Measurements from ENCODE around the gene ISM2. TPM values are rescaled to one million over a fixed set of nuclear protein-coding genes. Genes with fewer than 3 reads are reported as not detected.
A peak's percentile ranks its signal among the peaks of the same experiment; 100 is the strongest.

ISM2 gene
- total RNA-seq, 1 experiment from 2014 or later, result not detected

DNA sequence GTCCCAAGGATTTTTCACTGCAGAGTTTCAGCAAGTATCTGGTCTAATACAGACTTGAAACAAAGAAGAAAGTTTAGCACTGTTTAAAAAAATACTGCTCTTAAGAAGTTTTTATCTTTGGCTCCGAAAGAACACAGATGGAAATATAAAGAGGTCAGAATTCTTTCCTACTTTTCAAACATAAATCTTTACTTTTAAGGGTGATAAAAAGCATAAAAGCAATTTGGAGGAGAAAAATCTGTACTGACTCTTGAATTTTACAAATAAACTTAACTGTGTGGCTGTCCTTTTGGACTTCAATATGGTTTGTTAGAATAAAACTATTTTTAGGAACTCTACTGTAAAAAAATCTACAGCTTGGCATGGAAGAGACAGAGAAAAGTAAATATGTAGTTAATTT lies 27.6 kb upstream of the ISM2 start:
- DNase-seq (ENCODE audit: low read depth in 1 of 2, low spot score in 2 of 2), result no peak

GRCh38 chr14:77524536-77524935 lies 25.9 kb upstream of the ISM2 start:
- no peaks in the 10 kb centered on the region for H3K4me1 ChIP-seq (replicated peaks)
- H3K27me3 ChIP-seq (replicated peaks), result no peaks in the 10 kb centered on the region
- H3K4me3 ChIP-seq, result no peak overlapping the region
- no peak for DNase-seq (ENCODE audit: low read depth in 1 of 2, low spot score in 2 of 2)
- H3K9me3 ChIP-seq (replicated peaks), result no peaks in the 10 kb centered on the region
- no peak overlapping the region for H3K27ac ChIP-seq
- H3K36me3 ChIP-seq, result peaks cover 16% of the 10 kb centered on the region

More for the DNA sequence above, 27.6 kb upstream of the ISM2 start:
- no peaks in the 10 kb centered on the region for H3K27me3 ChIP-seq (replicated peaks)
- H3K9me3 ChIP-seq (replicated peaks), result no peaks in the 10 kb centered on the region
- no peak overlapping the region for H3K4me3 ChIP-seq
- no peaks in the 10 kb centered on the region for H3K4me1 ChIP-seq (replicated peaks)
- H3K36me3 ChIP-seq, result peaks cover 2% of the 10 kb centered on the region
- no peak overlapping the region for H3K27ac ChIP-seq

DNA sequence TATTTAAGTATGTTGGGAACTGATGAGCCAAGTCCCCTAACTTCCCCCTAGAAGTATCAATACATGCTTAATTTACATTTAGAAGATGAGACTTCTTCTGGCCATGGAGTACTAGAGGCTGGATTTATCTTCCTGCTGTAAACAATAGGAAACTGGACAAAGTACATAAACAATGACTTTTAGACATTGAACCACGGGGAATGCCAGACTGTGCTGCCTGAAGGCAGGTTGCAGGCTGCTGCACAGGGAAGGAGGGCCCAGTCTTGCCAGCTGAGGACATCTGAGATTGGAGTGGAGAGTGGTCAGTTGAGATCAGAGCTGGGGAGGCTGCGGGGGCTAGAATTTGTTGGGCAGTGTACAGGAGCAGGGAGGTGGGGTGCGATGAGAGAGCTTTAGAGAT lies 24.5 kb upstream of the ISM2 start:
- Histone ChIP-seq H3K4me1 (replicated peaks) (no peaks in the 10 kb centered on the region), H3K27me3 (replicated peaks) (no peaks in the 10 kb centered on the region), H3K27ac (no peak overlapping the region), H3K36me3 (peaks cover 18% of the 10 kb centered on the region), H3K4me3 (no peak overlapping the region), H3K9me3 (replicated peaks) (no peaks in the 10 kb centered on the region)
- no peak for DNase-seq (ENCODE audit: low read depth in 1 of 2, low spot score in 2 of 2)

DNA sequence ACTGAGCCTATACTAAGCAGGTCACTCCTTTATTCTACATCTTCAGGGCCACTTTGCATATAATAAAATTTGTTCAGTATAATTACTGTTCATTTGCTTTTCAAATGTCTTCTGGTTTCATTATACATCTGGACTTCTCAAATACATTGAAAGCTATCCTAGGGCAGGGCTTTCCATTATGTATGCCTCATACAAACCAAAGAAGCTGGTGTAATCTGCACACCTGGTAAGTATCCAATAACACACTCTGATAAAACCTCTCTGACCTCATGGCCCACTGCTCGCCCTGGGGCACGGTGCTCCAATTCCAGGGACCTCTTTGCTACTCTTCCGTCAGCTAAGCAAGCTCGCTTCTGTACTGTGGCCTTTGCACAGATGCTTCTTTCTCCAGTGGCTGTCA lies 21.9 kb upstream of the ISM2 start:
- no peaks in the 10 kb centered on the region for H3K27me3 ChIP-seq (replicated peaks)
- no peaks in the 10 kb centered on the region for H3K9me3 ChIP-seq (replicated peaks)
- H3K27ac ChIP-seq, result no peak overlapping the region
- no peak overlapping the region for H3K4me3 ChIP-seq
- peaks cover 22% of the 10 kb centered on the region for H3K36me3 ChIP-seq
- H3K4me1 ChIP-seq (replicated peaks), result no peaks in the 10 kb centered on the region
- DNase-seq (ENCODE audit: low read depth in 1 of 2, low spot score in 2 of 2), result no peak

DNA sequence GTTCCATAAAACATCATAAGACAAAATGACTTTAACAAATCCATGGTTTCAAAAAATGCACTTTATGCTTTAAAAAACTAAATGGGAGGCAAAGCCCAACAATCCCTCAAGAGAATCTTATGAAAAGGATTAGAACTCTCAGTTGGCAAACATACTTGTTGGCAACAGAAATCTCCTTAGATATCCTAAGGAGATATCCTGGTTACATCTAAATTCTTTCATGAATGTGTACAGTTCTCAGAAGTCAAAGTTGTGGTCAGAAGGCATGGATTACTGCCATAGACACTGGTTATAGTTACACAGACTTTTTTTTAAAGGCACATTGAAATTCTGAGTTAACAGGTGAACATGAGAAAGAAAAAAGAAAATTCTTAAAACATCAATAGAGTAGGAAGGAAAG lies 17.5 kb upstream of the ISM2 start:
- no peak for DNase-seq (ENCODE audit: low read depth in 1 of 2, low spot score in 2 of 2)
- Histone ChIP-seq H3K4me1 (replicated peaks) (no peaks in the 10 kb centered on the region), H3K9me3 (replicated peaks) (no peaks in the 10 kb centered on the region), H3K36me3 (peaks cover 35% of the 10 kb centered on the region), H3K4me3 (no peak overlapping the region), H3K27ac (no peak overlapping the region), H3K27me3 (replicated peaks) (no peaks in the 10 kb centered on the region)

DNA sequence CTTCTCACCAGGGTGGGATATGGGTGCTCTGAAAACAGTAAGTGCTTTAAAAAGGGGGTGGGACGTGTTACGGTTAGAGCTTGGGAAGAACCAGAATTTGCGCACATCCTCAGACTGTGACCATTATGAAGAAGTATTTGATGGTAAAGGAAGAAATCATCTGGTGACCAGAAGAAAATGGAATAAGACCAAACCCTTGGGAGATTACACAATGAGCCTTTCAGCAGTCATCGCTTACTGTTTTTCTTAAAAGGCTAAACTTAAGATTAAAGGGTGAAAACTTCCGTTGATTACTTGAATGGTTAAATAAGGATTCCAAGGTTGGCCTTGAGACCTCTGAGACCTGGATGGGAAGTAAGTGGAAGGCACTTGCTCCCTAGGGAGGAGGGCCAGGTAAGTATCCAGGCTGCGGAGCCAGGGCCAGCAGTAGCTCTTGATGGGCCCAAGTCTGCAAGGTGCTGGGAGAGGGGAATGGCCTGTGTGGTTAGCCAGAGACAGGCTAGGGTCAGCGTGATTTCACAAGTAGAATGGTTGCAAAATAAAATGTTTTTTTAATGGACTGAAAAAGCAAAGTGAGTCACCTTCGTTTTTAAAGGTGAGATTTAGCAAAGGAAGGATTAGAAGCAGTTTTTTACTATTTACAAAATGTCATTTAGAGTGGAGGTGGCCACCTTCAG lies 13.0 kb upstream of the ISM2 start:
- H3K27ac ChIP-seq, result no peak overlapping the region
- no peaks in the 10 kb centered on the region for H3K4me1 ChIP-seq (replicated peaks)
- no peaks in the 10 kb centered on the region for H3K9me3 ChIP-seq (replicated peaks)
- H3K4me3 ChIP-seq, result no peak overlapping the region
- peaks cover 25% of the 10 kb centered on the region for H3K36me3 ChIP-seq
- no peak for DNase-seq (ENCODE audit: low read depth in 1 of 2, low spot score in 2 of 2)
- H3K27me3 ChIP-seq (replicated peaks), result no peaks in the 10 kb centered on the region

- no peaks in the 10 kb centered on the region for H3K27me3 ChIP-seq (replicated peaks)
- DNase-seq (ENCODE audit: low read depth in 1 of 2, low spot score in 2 of 2), result no peak
- H3K36me3 ChIP-seq, result peaks cover 19% of the 10 kb centered on the region
- H3K27ac ChIP-seq, result no peak overlapping the region
- no peaks in the 10 kb centered on the region for H3K9me3 ChIP-seq (replicated peaks)
- H3K4me1 ChIP-seq (replicated peaks), result no peaks in the 10 kb centered on the region
- no peak overlapping the region for H3K4me3 ChIP-seq
Observed at GRCh38 chr14:77509366-77509765, 10.8 kb upstream of the ISM2 start.

DNA sequence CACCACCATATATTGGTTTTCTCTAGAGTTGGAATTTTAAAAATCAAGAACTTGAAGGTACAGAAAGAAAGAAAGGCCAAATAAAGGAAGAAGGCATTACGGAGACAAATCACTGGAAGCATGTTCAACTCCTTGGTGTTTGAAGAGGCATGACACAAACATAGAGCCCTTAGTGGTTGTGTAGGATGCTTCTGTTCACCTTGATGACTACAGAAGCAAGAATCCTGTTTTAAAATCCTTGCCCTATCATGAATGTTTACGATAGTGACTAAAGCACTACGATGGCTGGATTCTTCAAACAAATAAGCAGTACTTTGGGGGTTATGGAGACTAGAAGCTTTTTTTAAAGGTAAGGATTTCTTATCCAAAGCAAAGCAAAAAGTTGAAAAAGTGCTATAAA lies 10.3 kb upstream of the ISM2 start:
- H3K4me3 ChIP-seq, result no peak overlapping the region
- DNase-seq (ENCODE audit: low read depth in 1 of 2, low spot score in 2 of 2), result no peak
- no peaks in the 10 kb centered on the region for H3K4me1 ChIP-seq (replicated peaks)
- H3K27ac ChIP-seq, result no peak overlapping the region
- no peaks in the 10 kb centered on the region for H3K9me3 ChIP-seq (replicated peaks)
- H3K27me3 ChIP-seq (replicated peaks), result no peaks in the 10 kb centered on the region
- H3K36me3 ChIP-seq, result peaks cover 19% of the 10 kb centered on the region

DNA sequence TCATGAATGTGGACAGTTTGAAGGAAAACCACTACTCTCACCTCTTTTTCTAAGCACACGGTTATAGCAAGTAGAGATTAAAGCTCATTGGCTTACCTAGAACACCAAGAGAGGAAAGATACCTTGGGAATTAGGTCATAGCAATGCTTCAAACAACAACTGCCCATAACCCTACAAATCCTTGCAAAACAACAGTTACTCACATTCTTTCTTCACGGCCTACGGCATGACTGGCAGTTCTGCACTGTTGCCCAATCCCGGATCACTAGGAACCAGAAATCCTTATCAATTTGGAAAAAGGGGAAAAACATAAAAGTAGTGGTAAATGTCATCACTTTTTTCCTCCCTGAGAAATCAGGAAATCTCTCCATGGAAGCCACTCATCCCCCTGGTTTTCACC lies 9.6 kb upstream of the ISM2 start:
- no peaks in the 10 kb centered on the region for H3K27me3 ChIP-seq (replicated peaks)
- no peak overlapping the region for H3K27ac ChIP-seq
- H3K36me3 ChIP-seq, result peaks cover 19% of the 10 kb centered on the region
- H3K4me1 ChIP-seq (replicated peaks), result no peaks in the 10 kb centered on the region
- no peak for DNase-seq (ENCODE audit: low read depth in 1 of 2, low spot score in 2 of 2)
- H3K4me3 ChIP-seq, result no peak overlapping the region
- no peaks in the 10 kb centered on the region for H3K9me3 ChIP-seq (replicated peaks)

DNA sequence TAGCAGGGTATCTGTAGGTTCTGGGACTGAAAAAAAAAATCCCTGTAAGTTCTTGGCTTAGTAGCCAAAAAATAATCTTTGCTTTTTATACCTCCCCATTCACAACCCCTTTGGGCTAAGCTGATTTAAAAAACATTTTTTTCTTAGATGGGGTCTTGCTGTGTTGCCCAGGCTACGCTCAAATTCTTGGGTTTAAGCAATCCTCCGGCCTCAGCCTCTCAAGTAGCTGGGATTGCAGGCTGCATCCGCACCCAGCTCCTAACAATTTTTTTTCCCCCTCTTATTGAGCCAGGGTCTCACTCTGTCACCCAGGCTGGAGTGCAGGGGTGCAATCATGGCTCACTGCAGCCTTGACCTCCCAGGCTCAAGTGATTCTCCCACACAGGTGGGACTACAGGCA lies 9.1 kb upstream of the ISM2 start:
- no peak overlapping the region for H3K27ac ChIP-seq

GRCh38 chr14:77505031-77505430 lies 6.4 kb upstream of the ISM2 start:
- Histone ChIP-seq H3K27me3 (replicated peaks) (peaks cover 2% of the 10 kb centered on the region; the same call in 1 of the 2 replicates), H3K36me3 (peaks cover 6% of the 10 kb centered on the region; the same call in 1 of the 2 replicates), H3K4me3 (no peak overlapping the region), H3K4me1 (replicated peaks) (no peaks in the 10 kb centered on the region), H3K27ac (no peak overlapping the region), H3K9me3 (replicated peaks) (no peaks in the 10 kb centered on the region)
- DNase-seq (ENCODE audit: low read depth in 1 of 2, low spot score in 2 of 2), result no peak

More for the DNA sequence above, 9.1 kb upstream of the ISM2 start:
- Histone ChIP-seq H3K4me3 (no peak overlapping the region), H3K4me1 (replicated peaks) (no peaks in the 10 kb centered on the region), H3K9me3 (replicated peaks) (no peaks in the 10 kb centered on the region), H3K36me3 (peaks cover 19% of the 10 kb centered on the region), H3K27me3 (replicated peaks) (no peaks in the 10 kb centered on the region)
- DNase-seq (ENCODE audit: low read depth in 1 of 2, low spot score in 2 of 2), result no peak

- H3K4me3 ChIP-seq, result no peak overlapping the region
- peaks cover under 1% of the 10 kb centered on the region; the same call in 1 of the 2 replicates for H3K36me3 ChIP-seq
- H3K9me3 ChIP-seq (replicated peaks), result no peaks in the 10 kb centered on the region
- no peak for DNase-seq (ENCODE audit: low read depth in 1 of 2, low spot score in 2 of 2)
- H3K27me3 ChIP-seq (replicated peaks), result peaks cover 21% of the 10 kb centered on the region
- H3K4me1 ChIP-seq (replicated peaks), result peaks cover 9% of the 10 kb centered on the region
- H3K27ac ChIP-seq, result no peak overlapping the region
Observed at GRCh38 chr14:77503138-77503537, 4.5 kb upstream of the ISM2 start.

GRCh38 chr14:77502109-77502782 lies 3.6 kb upstream of the ISM2 start:
- no peak for DNase-seq (ENCODE audit: low read depth in 1 of 2, low spot score in 2 of 2)
- H3K9me3 ChIP-seq (replicated peaks), result no peaks in the 10 kb centered on the region
- H3K27ac ChIP-seq, result no peak overlapping the region
- no peaks in the 10 kb centered on the region for H3K36me3 ChIP-seq
- H3K4me3 ChIP-seq, result no peak overlapping the region
- peaks cover 25% of the 10 kb centered on the region for H3K27me3 ChIP-seq (replicated peaks)
- H3K4me1 ChIP-seq (replicated peaks), result peaks cover 11% of the 10 kb centered on the region

DNA sequence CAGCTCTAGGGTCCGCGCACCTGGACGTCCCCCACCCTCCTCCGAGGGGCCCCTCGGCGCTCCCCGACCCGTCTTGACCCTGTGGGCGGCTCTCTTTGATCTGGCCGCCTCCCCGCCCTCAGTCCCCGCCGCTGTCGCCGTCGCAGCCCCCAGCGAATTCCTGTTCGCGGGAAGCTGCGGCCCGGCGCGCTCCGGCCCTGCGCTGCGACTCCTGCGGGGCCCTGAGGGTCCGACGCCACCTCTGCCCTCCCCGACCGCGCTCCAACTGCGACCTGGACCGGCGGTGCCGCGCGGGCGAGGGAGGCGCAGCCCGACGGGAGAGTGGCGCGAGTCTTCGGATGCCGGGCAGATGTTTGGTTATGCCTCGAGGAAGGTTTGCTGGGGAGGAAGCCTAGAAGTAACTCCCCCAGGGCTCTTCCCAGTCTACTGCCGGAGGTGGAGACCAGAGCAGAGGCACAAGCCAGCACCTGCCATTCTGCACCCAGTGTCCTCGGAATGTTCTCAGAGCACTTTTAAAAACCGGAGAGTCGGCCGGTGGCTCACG lies 440 bp upstream of the ISM2 start:
- peaks cover 11% of the 10 kb centered on the region for H3K4me1 ChIP-seq (replicated peaks)
- H3K36me3 ChIP-seq, result no peaks in the 10 kb centered on the region
- DNase-seq (ENCODE audit: low read depth in 1 of 2, low spot score in 2 of 2), result no peak
- no peak overlapping the region for H3K27ac ChIP-seq
- H3K27me3 ChIP-seq (replicated peaks), result peaks cover 25% of the 10 kb centered on the region
- peak overlapping the region; percentile 32 for H3K4me3 ChIP-seq
- no peaks in the 10 kb centered on the region for H3K9me3 ChIP-seq (replicated peaks)

All from SJSA1 (cell line).